Caco-2 (cell line): Measurements from ENCODE around the gene E2F1. TPM values are rescaled to one million over a fixed set of nuclear protein-coding genes. Genes with fewer than 3 reads are reported as not detected.

Experiments used
- BruUV-seq: library from RNA; stranded (reverse); fragments of 400-500 nt; replicated peaks from 2 replicates; lab custom pipeline; 2021; lab: Mats Ljungman, UMichigan
- CTCF ChIA-PET: fragments of 300-600 bp; sonication (Branson Sonifier 250); formaldehyde crosslinking; loops from one replicate; lab custom pipeline; 2022; ENCODE audit warnings: antibody characterized with exemption; lab: Charles Lee
- POLR2A ChIA-PET: fragments of 300-600 bp; sonication (Branson Sonifier 250); formaldehyde crosslinking; loops from one replicate; lab custom pipeline; 2022; ENCODE audit warnings: antibody characterized with exemption; lab: Charles Lee
- DNase-seq, 2 experiments: peaks; one replicate each; pipeline versions ENCODE4 v3.0.0 to v3.0.0-alpha.2; 2020 to 2022
- H3K27me3 ChIP-seq: replicated peaks from 2 replicates; pipeline ENCODE4 v1.6.0; 2011; ENCODE audit warnings: low read length; ENCODE audit not compliant: control insufficient read depth, insufficient read depth
- H3K36me3 ChIP-seq: 2 replicates; pipeline ENCODE4 v1.5.1; 2011; ENCODE audit warnings: low read length; ENCODE audit not compliant: control insufficient read depth, insufficient read depth
- H3K4me1 ChIP-seq: fragments of 250-450 bp; sonication (Bioruptor Pico); 2 replicates; pipeline ENCODE4 v1.5.1; 2020; ENCODE audit warnings: mild to moderate bottlenecking
- H3K4me3 ChIP-seq: 2 replicates; pipeline ENCODE4 v1.5.1; 2011; ENCODE audit warnings: low read depth, mild to moderate bottlenecking, control low read depth, low read length
- H3K9me3 ChIP-seq: fragments of 250-450 bp; sonication (Bioruptor Pico); 2 replicates; pipeline ENCODE4 v1.5.1; 2020; ENCODE audit warnings: mild to moderate bottlenecking, moderate library complexity
- H3K27ac Mint-ChIP-seq: one replicate; pipeline ENCODE4 v1.8.0; 2022; ENCODE audit warnings: mixed read lengths; ENCODE audit not compliant: unreplicated experiment
- H3K27me3 Mint-ChIP-seq: one replicate; pipeline ENCODE4 v1.8.0; 2022; ENCODE audit warnings: mixed read lengths; ENCODE audit not compliant: insufficient read depth, unreplicated experiment
- H3K36me3 Mint-ChIP-seq: one replicate; pipeline ENCODE4 v1.8.0; 2022; ENCODE audit warnings: mild to moderate bottlenecking, mixed read lengths; ENCODE audit not compliant: insufficient read depth, unreplicated experiment
- H3K4me1 Mint-ChIP-seq: one replicate; pipeline ENCODE4 v1.8.0; 2022; ENCODE audit warnings: low read depth, mixed read lengths; ENCODE audit not compliant: unreplicated experiment
- H3K4me3 Mint-ChIP-seq: one replicate; pipeline ENCODE4 v1.8.0; 2022; ENCODE audit warnings: mild to moderate bottlenecking, moderate library complexity, mixed read lengths; ENCODE audit not compliant: unreplicated experiment
- H3K9me3 Mint-ChIP-seq: one replicate; pipeline ENCODE4 v1.8.0; 2022; ENCODE audit warnings: mixed read lengths; ENCODE audit not compliant: unreplicated experiment
- intact Hi-C: fragments of 100-400 bp; cut with micrococcal nuclease; formaldehyde crosslinking; loops from one replicate; pipeline ENCODE4 v1.10.0; 2022; ENCODE audit not compliant: unreplicated experiment
- total RNA-seq: library from RNA; stranded (reverse); gene quantifications from 2 replicates; pipeline ENCODE4 v1.2.3, GENCODE V29; 2022
- TF ChIP-seq, protein P1 (sequence below), 2 experiments: fragments of 200-600 bp in 1 of 2; IDR thresholded peaks; 1 replicate in 1 of 2; 2 replicates in 1 of 2; pipeline versions ENCODE4 v1.5.1 to v1.8.0; 2011 to 2022; ENCODE audit warnings: antibody characterized with exemption in 1 of 2, control low read depth in 1 of 2, inconsistent platforms in 1 of 2, low read depth in 1 of 2, low read length in 1 of 2, mild to moderate bottlenecking in 1 of 2, moderate library complexity in 1 of 2; ENCODE audit not compliant: insufficient read depth in 1 of 2, severe bottlenecking in 1 of 2, unreplicated experiment in 1 of 2

Gene E2F1
- total RNA-seq, 1 experiment from 2014 or later: 74.7 TPM

DNA sequence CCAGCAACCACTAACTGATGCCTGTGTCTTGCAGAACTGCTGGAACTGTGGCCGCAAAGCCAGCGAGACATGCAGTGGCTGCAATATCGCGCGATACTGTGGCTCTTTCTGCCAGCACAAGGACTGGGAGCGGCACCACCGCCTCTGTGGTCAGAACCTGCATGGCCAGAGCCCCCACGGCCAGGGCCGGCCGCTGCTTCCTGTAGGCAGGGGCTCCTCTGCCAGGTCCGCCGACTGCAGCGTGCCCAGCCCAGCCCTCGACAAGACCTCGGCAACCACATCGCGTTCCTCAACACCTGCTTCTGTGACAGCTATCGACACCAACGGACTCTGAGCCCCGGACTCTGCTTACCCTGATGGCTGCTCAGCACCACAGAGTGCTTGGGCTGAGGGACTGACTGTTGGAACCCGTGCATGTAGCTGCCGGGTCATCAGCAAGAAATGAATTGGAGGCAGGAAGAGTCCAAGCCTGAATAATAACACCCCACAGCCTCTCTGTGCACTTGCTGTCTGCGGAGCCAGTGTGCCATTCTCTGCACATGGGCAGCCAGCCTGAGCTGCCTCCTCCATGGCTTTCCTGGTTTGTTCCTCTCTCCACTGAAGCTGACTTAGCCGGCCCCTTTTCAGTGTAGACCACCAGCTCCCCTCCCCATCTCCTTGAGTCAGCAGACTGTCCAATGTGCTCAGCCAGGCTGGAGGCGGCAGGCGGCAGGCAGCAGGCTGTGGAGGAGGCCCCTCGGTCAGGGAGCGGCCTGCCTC lies 41.7 kb downstream of the E2F1 start:
- no peak overlapping the region for H3K4me3 Mint-ChIP-seq
- H3K9me3 ChIP-seq: no peaks in the 10 kb centered on the region
- 0 out of 2 replicates have a peak, but pooled peaks cover 4% of the 10 kb centered on the region for H3K36me3 ChIP-seq
- DNase-seq: peak in 1 of 2 experiments; percentile 47
- BruUV-seq: no TSS peak
- no peaks in the 10 kb centered on the region for H3K4me1 Mint-ChIP-seq
- intact Hi-C loops: no loop called here
- H3K36me3 Mint-ChIP-seq: peaks cover 61% of the 10 kb centered on the region
- no peak overlapping the region for H3K27ac Mint-ChIP-seq
- H3K27me3 ChIP-seq: no peaks in the 10 kb centered on the region
- ChIA-PET POLR2A (no interaction called here), CTCF (interaction anchor here (0.6 to 0.8 kb wide), 3 partner anchors 9 to 383 kb away, joined by 3 to 4 read pairs (median 3); no protein-coding TSS in a partner anchor)
- TF ChIP-seq, protein P1, sequence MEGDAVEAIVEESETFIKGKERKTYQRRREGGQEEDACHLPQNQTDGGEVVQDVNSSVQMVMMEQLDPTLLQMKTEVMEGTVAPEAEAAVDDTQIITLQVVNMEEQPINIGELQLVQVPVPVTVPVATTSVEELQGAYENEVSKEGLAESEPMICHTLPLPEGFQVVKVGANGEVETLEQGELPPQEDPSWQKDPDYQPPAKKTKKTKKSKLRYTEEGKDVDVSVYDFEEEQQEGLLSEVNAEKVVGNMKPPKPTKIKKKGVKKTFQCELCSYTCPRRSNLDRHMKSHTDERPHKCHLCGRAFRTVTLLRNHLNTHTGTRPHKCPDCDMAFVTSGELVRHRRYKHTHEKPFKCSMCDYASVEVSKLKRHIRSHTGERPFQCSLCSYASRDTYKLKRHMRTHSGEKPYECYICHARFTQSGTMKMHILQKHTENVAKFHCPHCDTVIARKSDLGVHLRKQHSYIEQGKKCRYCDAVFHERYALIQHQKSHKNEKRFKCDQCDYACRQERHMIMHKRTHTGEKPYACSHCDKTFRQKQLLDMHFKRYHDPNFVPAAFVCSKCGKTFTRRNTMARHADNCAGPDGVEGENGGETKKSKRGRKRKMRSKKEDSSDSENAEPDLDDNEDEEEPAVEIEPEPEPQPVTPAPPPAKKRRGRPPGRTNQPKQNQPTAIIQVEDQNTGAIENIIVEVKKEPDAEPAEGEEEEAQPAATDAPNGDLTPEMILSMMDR (IDR thresholded peaks at IDR 0.05; ENCODE audit: insufficient read depth in 1 of 2, low read depth in 1 of 2, low read length in 1 of 2, severe bottlenecking in 1 of 2, unreplicated experiment in 1 of 2): no peak
- no peaks in the 10 kb centered on the region for H3K9me3 Mint-ChIP-seq
- no peaks in the 10 kb centered on the region for H3K27me3 Mint-ChIP-seq
- H3K4me1 ChIP-seq: peaks cover 9% of the 10 kb centered on the region; the same call in 1 of the 2 replicates
- no peak overlapping the region for H3K4me3 ChIP-seq

DNA sequence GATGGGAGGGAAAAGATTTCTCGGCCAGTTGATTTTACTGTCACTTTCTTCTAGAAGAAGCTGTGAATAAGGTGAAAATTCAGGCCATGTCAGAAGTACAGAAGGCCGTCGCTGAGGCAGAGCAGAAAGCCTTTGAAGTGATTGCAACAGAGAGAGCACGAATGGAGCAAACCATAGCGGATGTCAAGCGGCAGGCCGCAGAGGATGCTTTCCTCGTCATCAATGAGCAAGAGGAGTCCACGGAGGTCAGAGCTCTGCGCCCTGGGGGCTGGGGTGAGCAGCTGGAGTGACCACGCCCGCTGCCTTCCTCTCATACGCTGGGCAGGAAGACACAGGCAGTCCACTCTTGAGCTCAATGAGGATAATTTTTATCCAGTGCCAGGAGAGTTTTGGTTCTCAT lies 45.9 kb downstream of the E2F1 start:
- Mint-ChIP-seq H3K4me1 (no peaks in the 10 kb centered on the region), H3K9me3 (no peaks in the 10 kb centered on the region), H3K27ac (no peak overlapping the region), H3K4me3 (no peak overlapping the region), H3K36me3 (peaks cover 49% of the 10 kb centered on the region), H3K27me3 (no peaks in the 10 kb centered on the region)
- CTCF ChIA-PET: interaction anchor here (0.5 to 1.6 kb wide), 3 partner anchors 28 to 386 kb away, joined by 3 to 4 read pairs (median 3); partner anchors contain the start of gene SNTA1
- intact Hi-C loops: no loop called here
- no peak overlapping the region for H3K4me3 ChIP-seq
- no peaks in the 10 kb centered on the region for H3K27me3 ChIP-seq
- H3K9me3 ChIP-seq: no peaks in the 10 kb centered on the region
- DNase-seq: peak in 1 of 2 experiments; percentile 67
- H3K36me3 ChIP-seq: peaks cover 11% of the 10 kb centered on the region
- POLR2A ChIA-PET: no interaction called here
- TF ChIP-seq, protein P1 (IDR thresholded peaks at IDR 0.05; ENCODE audit: insufficient read depth in 1 of 2, low read depth in 1 of 2, low read length in 1 of 2, severe bottlenecking in 1 of 2, unreplicated experiment in 1 of 2): no peak
- no TSS peak for BruUV-seq
- peaks cover 9% of the 10 kb centered on the region; the same call in 1 of the 2 replicates for H3K4me1 ChIP-seq

GRCh38 chr20:33636776-33637175 lies 49.4 kb downstream of the E2F1 start:
- POLR2A ChIA-PET: interaction anchor here (0.6 kb wide), 1 partner anchor 191 kb away, joined by 3 read pairs; no protein-coding TSS in a partner anchor
- peak in 1 of 2 experiments; percentile 31 for DNase-seq
- Histone ChIP-seq H3K4me1 (no peaks in the 10 kb centered on the region), H3K9me3 (no peaks in the 10 kb centered on the region), H3K36me3 (peaks cover 11% of the 10 kb centered on the region), H3K4me3 (no peak overlapping the region), H3K27me3 (no peaks in the 10 kb centered on the region)
- CTCF ChIA-PET: interaction anchor here (0.6 kb wide), 1 partner anchor 450 kb away, joined by 3 read pairs; no protein-coding TSS in a partner anchor
- Mint-ChIP-seq H3K27ac (no peak overlapping the region), H3K4me1 (no peaks in the 10 kb centered on the region), H3K4me3 (no peak overlapping the region), H3K36me3 (peaks cover 57% of the 10 kb centered on the region), H3K9me3 (no peaks in the 10 kb centered on the region), H3K27me3 (no peaks in the 10 kb centered on the region)
- intact Hi-C loops: no loop called here
- BruUV-seq: no TSS peak
- TF ChIP-seq, protein P1 (IDR thresholded peaks at IDR 0.05; ENCODE audit: insufficient read depth in 1 of 2, low read depth in 1 of 2, low read length in 1 of 2, severe bottlenecking in 1 of 2, unreplicated experiment in 1 of 2): no peak
